HUES48 (cell line): ENCODE measurements around the gene HLA-DRB5.
"Not testable (repeated sequence)": the region's sequence is repeated elsewhere in the genome, so short reads cannot be mapped to it uniquely, and the experiment has no call there.

Experiments
- H3K27ac ChIP-seq: one replicate; pipeline ENCODE4 v1.7.0; 2013; ENCODE audit warnings: low read depth, low read length, inconsistent platforms
- H3K27me3 ChIP-seq: 2 replicates; pipeline ENCODE4 v1.6.1; 2013; ENCODE audit warnings: mild to moderate bottlenecking, low read length; ENCODE audit not compliant: control insufficient read depth, insufficient read depth
- H3K36me3 ChIP-seq: 2 replicates; pipeline ENCODE4 v1.6.1; 2013; ENCODE audit warnings: low read length; ENCODE audit not compliant: control insufficient read depth, insufficient read depth
- H3K4me1 ChIP-seq: 2 replicates; pipeline ENCODE4 v1.6.1; 2013; ENCODE audit warnings: mild to moderate bottlenecking, low read length; ENCODE audit not compliant: control insufficient read depth, insufficient read depth
- H3K4me3 ChIP-seq: 2 replicates; pipeline ENCODE4 v1.5.1; 2013; ENCODE audit warnings: mild to moderate bottlenecking, low read depth, low read length
- H3K9ac ChIP-seq: 2 replicates; pipeline ENCODE4 v1.6.1; 2013; ENCODE audit warnings: mild to moderate bottlenecking, low read depth, low read length, moderate library complexity
- H3K9me3 ChIP-seq: 2 replicates; pipeline ENCODE4 v1.6.1; 2013; ENCODE audit warnings: low read length; ENCODE audit not compliant: control insufficient read depth, insufficient read depth

The HLA-DRB5 gene

DNA sequence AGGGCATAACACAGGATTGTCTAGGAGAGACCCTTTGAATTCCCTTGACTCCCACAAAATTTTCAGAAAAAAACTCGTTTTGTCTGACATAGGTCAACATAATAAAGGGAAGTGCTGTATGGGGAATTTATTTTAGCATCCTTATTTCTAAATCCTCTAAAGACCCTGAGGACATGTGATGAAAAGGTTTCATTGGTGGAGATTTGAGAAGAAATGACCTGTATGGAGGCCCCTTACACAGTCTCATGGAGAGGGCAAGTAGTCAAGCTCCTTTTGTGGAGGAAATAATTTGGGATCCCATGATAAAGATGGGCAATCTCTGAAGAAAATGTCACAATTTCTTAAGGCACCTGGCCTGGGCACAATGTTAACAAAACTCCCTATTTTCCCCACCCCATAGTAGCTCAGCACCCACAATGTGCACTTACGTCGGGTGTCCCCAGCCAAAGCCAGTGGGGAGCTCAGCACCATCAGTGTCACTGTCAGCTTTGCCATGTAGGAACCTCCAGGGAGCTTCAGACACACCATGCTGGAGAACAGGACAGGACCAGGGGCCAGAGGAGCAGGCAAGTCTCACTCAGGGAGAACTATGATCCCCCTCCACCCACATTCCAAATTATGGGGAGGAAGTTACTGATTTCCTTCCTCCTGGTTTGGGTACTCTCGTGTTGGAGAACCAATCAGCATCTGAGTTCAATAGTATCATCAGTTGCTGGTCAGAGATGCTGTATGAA is at the start of gene HLA-DRB5:
Gene HLA-DRB5, minus strand, starts transcription at position 591 of the 734 bp plus-strand sequence. Its CDS starts 63 bp downstream, at position 528.
- H3K36me3 ChIP-seq, result no peaks in the 10 kb centered on the region
- no peak within 1 kb of the TSS for H3K27ac ChIP-seq
- no peak within 1 kb of the TSS for H3K4me3 ChIP-seq
- H3K9me3 ChIP-seq, result no peaks in the 10 kb centered on the region
- no peaks in the 10 kb centered on the region for H3K4me1 ChIP-seq
- H3K9ac ChIP-seq, result no peak within 1 kb of the TSS
- H3K27me3 ChIP-seq, result no peaks in the 10 kb centered on the region

DNA sequence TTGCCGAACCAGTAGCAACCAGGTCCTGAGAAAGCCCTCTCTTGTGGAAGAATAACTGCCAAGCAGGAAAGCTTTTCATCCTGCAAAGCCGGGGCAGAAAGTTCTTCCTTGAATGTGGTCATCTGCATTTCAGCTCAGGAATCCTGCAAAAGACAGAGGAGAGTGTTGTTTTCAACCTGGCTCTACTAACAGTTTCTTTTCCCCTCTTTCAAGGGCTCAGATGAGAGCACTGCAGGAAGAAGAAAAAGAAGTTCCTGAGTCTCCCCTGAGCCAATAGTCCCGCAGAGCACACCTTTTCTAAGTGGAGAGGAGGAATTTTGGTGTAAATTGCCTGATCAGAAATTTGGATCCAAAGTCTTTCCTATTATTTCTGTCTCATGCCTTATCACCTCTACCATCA is 48.9 kb upstream of the HLA-DRB5 start:
- peak overlapping the region; percentile 60 for H3K27ac ChIP-seq
- no peak overlapping the region for H3K9ac ChIP-seq
- no peak overlapping the region for H3K4me3 ChIP-seq
- no peaks in the 10 kb centered on the region for H3K4me1 ChIP-seq
- H3K9me3 ChIP-seq, result no peaks in the 10 kb centered on the region
- no peaks in the 10 kb centered on the region for H3K36me3 ChIP-seq
- H3K27me3 ChIP-seq, result no peaks in the 10 kb centered on the region

DNA sequence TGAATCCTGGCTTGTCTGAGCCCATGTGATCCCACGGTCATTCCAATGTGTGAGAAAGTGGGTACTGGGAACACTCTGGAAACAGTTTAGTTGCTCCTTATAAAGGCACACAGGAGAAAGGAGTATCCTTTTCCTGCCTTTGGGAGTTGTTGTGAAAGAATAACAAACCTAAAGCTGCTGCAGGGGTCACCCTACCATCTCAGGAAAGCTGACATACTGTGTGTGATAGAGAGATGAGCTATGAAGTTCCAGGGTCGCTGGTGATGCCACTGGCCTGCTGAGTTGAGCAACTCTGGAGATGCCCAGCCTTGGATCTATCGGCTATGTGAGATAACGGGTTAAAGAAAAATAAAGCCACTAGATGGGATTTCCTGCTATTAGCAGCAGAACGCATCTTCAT is 47.4 kb upstream of the HLA-DRB5 start:
- H3K27ac ChIP-seq, H3K27me3 ChIP-seq, H3K4me3 ChIP-seq, H3K4me1 ChIP-seq, H3K36me3 ChIP-seq, H3K9ac ChIP-seq, H3K9me3 ChIP-seq: not testable (repeated sequence)

- H3K27ac ChIP-seq, result no peak overlapping the region
- no peaks in the 10 kb centered on the region for H3K4me1 ChIP-seq
- H3K9ac ChIP-seq, result no peak overlapping the region
- H3K9me3 ChIP-seq, result no peaks in the 10 kb centered on the region
- no peaks in the 10 kb centered on the region for H3K27me3 ChIP-seq
- no peaks in the 10 kb centered on the region for H3K36me3 ChIP-seq
- H3K4me3 ChIP-seq, result no peak overlapping the region
These were observed 46.2 kb upstream of the HLA-DRB5 start for GRCh38 chr6:32576250-32576649.

GRCh38 chr6:32570363-32570905 is 40.3 kb upstream of the HLA-DRB5 start:
- H3K9me3 ChIP-seq, result no peaks in the 10 kb centered on the region; the same call in 1 of the 2 replicates
- no peaks in the 10 kb centered on the region for H3K27me3 ChIP-seq
- no peak overlapping the region for H3K27ac ChIP-seq
- no peak overlapping the region for H3K4me3 ChIP-seq
- no peaks in the 10 kb centered on the region for H3K36me3 ChIP-seq
- H3K9ac ChIP-seq, result no peak overlapping the region
- 0 out of 2 replicates have a peak, but pooled peaks cover 4% of the 10 kb centered on the region for H3K4me1 ChIP-seq

GRCh38 chr6:32568561-32568960 is 38.5 kb upstream of the HLA-DRB5 start:
- no peak overlapping the region for H3K4me3 ChIP-seq
- 0 out of 2 replicates have a peak, but pooled peaks cover 4% of the 10 kb centered on the region for H3K4me1 ChIP-seq
- no peaks in the 10 kb centered on the region; the same call in 1 of the 2 replicates for H3K9me3 ChIP-seq
- no peaks in the 10 kb centered on the region for H3K27me3 ChIP-seq
- H3K36me3 ChIP-seq, result no peaks in the 10 kb centered on the region
- H3K27ac ChIP-seq, result no peak overlapping the region
- H3K9ac ChIP-seq, result no peak overlapping the region

DNA sequence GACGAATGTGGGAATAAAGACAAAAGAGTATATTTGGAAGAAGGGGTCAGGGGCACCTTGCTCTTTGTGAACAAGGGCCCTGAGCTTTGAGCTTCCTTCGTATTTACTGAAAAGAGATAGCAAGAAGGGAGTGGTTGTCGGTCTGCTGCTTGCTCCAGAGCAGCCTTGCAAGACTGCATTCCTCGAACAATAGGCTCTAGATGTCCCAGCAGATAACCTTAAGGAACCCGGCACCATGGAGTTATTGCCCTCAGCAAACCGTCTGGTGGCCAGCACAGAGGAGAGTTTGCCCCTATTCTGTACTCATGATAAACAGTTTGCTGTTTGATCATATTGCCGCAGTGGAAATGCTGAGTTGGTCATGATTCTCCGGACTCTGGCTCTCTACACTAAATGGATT is 36.9 kb upstream of the HLA-DRB5 start:
- Histone ChIP-seq H3K4me3 (no peak overlapping the region), H3K36me3 (no peaks in the 10 kb centered on the region), H3K27ac (no peak overlapping the region), H3K27me3 (no peaks in the 10 kb centered on the region), H3K9me3 (no peaks in the 10 kb centered on the region; the same call in 1 of the 2 replicates), H3K9ac (no peak overlapping the region), H3K4me1 (0 out of 2 replicates have a peak, but pooled peaks cover 4% of the 10 kb centered on the region)

DNA sequence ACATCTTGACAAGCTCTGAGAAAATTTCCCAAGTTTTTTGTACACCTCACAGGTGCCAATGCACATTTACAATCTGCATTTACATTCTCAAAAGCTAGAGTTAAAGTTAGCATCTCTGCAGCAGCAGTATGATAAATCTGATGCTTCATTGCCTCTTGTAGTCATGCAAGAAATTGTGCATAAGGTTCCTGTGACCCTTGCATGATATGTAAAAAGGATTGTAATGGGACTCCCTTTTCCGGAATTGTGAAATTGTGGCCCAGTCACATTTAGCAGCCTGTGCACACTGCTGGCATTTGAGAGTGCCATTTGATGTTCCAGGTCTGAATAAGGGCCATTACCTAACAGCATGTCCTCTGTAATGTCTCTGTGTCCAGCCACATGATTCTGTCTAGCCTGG is 35.4 kb upstream of the HLA-DRB5 start:
- no peaks in the 10 kb centered on the region for H3K36me3 ChIP-seq
- H3K27ac ChIP-seq, result no peak overlapping the region
- H3K4me3 ChIP-seq, result no peak overlapping the region
- H3K9ac ChIP-seq, result no peak overlapping the region
- 0 out of 2 replicates have a peak, but pooled peaks cover under 1% of the 10 kb centered on the region for H3K4me1 ChIP-seq
- H3K27me3 ChIP-seq, result no peaks in the 10 kb centered on the region
- H3K9me3 ChIP-seq, result no peaks in the 10 kb centered on the region; the same call in 1 of the 2 replicates

DNA sequence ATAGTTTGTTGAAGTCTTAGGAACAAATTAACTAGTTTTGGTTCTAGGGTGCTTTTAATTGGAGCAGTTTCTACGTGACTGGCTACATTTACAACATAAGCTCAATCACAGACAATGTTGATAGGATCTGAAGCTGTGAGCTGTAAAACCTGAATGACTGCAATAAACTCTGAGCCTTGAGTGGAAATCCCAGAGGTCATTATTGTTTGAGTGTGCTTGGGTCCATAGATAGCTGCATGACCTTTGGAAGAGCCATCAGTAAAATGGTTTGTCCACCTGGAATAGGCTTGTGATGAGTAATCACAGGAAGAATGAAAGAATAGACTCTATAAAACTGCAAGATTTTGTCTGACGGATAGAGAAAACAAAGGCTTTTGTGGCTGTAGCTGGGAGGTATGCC is 32.9 kb upstream of the HLA-DRB5 start:
- H3K9ac ChIP-seq, result no peak overlapping the region

DNA sequence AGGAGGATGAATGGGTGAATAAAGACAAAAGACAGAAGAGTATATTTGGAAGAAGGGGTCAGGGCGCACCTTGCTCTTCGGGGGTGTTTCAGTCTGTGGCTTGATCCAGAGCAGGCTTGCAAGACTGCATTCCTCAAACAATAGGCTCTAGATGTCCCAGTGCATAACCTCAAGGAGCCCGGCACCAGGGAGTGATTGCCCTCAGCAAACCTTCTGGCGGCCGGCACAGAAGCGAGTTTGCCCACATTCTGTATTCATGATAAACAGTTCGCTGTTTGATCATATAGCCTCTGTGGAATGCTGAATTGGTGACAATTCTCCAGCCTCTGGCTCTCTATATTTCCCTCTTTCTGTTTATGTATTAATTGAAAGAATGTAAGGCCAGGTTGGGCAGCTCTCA is 29.7 kb upstream of the HLA-DRB5 start:
- H3K36me3 ChIP-seq, result no peaks in the 10 kb centered on the region
- no peak overlapping the region for H3K9ac ChIP-seq
- H3K4me1 ChIP-seq, result no peaks in the 10 kb centered on the region
- H3K4me3 ChIP-seq, result no peak overlapping the region
- no peaks in the 10 kb centered on the region for H3K27me3 ChIP-seq
- H3K27ac ChIP-seq, result no peak overlapping the region
- no peaks in the 10 kb centered on the region for H3K9me3 ChIP-seq

More for the DNA sequence above, 32.9 kb upstream of the HLA-DRB5 start:
- no peaks in the 10 kb centered on the region for H3K4me1 ChIP-seq
- H3K27me3 ChIP-seq, result no peaks in the 10 kb centered on the region
- no peaks in the 10 kb centered on the region; the same call in 1 of the 2 replicates for H3K9me3 ChIP-seq
- H3K27ac ChIP-seq, result no peak overlapping the region
- no peaks in the 10 kb centered on the region for H3K36me3 ChIP-seq
- no peak overlapping the region for H3K4me3 ChIP-seq

GRCh38 chr6:32558426-32559057 is 28.5 kb upstream of the HLA-DRB5 start:
- Histone ChIP-seq H3K9me3 (no peaks in the 10 kb centered on the region), H3K36me3 (no peaks in the 10 kb centered on the region)

More at GRCh38 chr6:32558426-32559057, 28.5 kb upstream of the HLA-DRB5 start:
- H3K27me3 ChIP-seq, result no peaks in the 10 kb centered on the region
- no peak overlapping the region for H3K4me3 ChIP-seq
- H3K27ac ChIP-seq, result no peak overlapping the region
- no peak overlapping the region for H3K9ac ChIP-seq
- H3K4me1 ChIP-seq, result no peaks in the 10 kb centered on the region
